Heart left ventricle (tissue), 16 donors: ENCODE results near the gene ENTR1. TPM values are rescaled to one million over a fixed set of nuclear protein-coding genes. Genes with fewer than 3 reads are reported as not detected.

Experiments
- ATAC-seq, 4 donors: fragments of 200-7000 bp; cut with Tn5 transposase; one replicate each; pipeline ENCODE4 v1.9.1; 2020 to 2022; ENCODE audit warnings: moderate library complexity in 4 of 4, mild to moderate bottlenecking in 3 of 4, moderate number of reproducible peaks in 1 of 4
- DNase-seq, 5 donors: peaks; one replicate each; pipeline ENCODE4 v3.0.0-alpha.2; 2020
- H3K27ac ChIP-seq, 12 donors: fragments of 200-600 bp; sonication (generic) in 4 of 12; one replicate each; pipeline versions ENCODE4 v1.5.0 to v1.8.0; 2016 to 2022; ENCODE audit warnings: mild to moderate bottlenecking in 2 of 12
- H3K27me3 ChIP-seq, 9 donors: fragments of 200-600 bp; sonication (generic) in 2 of 9; one replicate each; pipeline versions ENCODE4 v1.5.1 to v1.8.0; 2016 to 2022; ENCODE audit warnings: mild to moderate bottlenecking in 3 of 9
- H3K36me3 ChIP-seq, 9 donors: fragments of 200-600 bp; sonication (generic) in 2 of 9; one replicate each; pipeline versions ENCODE4 v1.5.0 to v1.8.0; 2018 to 2022; ENCODE audit warnings: mild to moderate bottlenecking in 2 of 9
- H3K4me1 ChIP-seq, 12 donors: fragments of 200-600 bp; sonication (generic) in 4 of 12; one replicate each; pipeline versions ENCODE4 v1.5.0 to v1.8.0; 2016 to 2022; ENCODE audit warnings: mild to moderate bottlenecking in 3 of 12
- H3K4me3 ChIP-seq, 12 donors: fragments of 200-600 bp; sonication (generic) in 4 of 12; one replicate each; pipeline versions ENCODE4 v1.5.0 to v1.8.0; 2017 to 2022; ENCODE audit warnings: mild to moderate bottlenecking in 9 of 12, moderate library complexity in 4 of 12
- H3K9me3 ChIP-seq, 12 donors: fragments of 200-600 bp; sonication (generic) in 4 of 12; one replicate each; pipeline versions ENCODE4 v1.5.0 to v1.8.0; 2016 to 2022; ENCODE audit warnings: mild to moderate bottlenecking in 1 of 12
- CTCF ChIP-seq, 12 donors: fragments of 200-600 bp; sonication (generic) in 4 of 12; IDR thresholded peaks; one replicate each; pipeline versions ENCODE4 v1.5.0 to v1.8.0; 2018 to 2022; ENCODE audit warnings: antibody characterized with exemption in 12 of 12, mild to moderate bottlenecking in 5 of 12
- POLR2A ChIP-seq, 2 donors: fragments of 450-650 bp; IDR thresholded peaks; one replicate each; pipeline ENCODE4 v1.6.1; 2017; ENCODE audit warnings: antibody characterized with exemption in 2 of 2, mild to moderate bottlenecking in 2 of 2, moderate library complexity in 2 of 2
- WGBS, 4 donors: extraction: QIAGEN DNeasy Blood & Tissue Kit in 2 of 4; methylation state at CpG; one replicate each; pipeline versions ENCODE4 v1.1.5 to v1.1.7; 2013 to 2018; 5-methylcytosine and 5-hydroxymethylcytosine counted together
- intact Hi-C, 10 donors: fragments of 100-400 bp; cut with DNase I; formaldehyde crosslinking; loops; one replicate each; pipeline versions ENCODE4 v1.11.1 to v1.14.2; 2022
- polyA plus RNA-seq, 2 donors: library from polyadenylated mRNA; stranded (reverse); fragments of 200-250 nt; gene quantifications; one replicate each; pipeline ENCODE4 v1.2.3, GENCODE V29; 2013
- total RNA-seq, 9 donors: library from RNA; depleted of rRNA in 2 of 9; stranded (reverse); fragments of >200 nt in 2 of 9; fragmentation: NEBNext Ultra II Directional in 3 of 9; extraction: Animal tissue kit (Norgen Biotek cat#: 25700) in 3 of 9; gene quantifications; one replicate each; pipeline versions ENCODE4 v1.1.0 to v1.2.4, GENCODE V29; 2016 to 2023
- donor health status: ischemic (EF 13 %, LVEDD 7.1; RV severe dilation, severe dysfunction).
- donor health status: healthy with polysubstance abuse.
- donor health status: DM: no; HTN: yes; CAD: no.
- donor health status: DM: no; HTN: no; CAD: no.
- donor health status: ischemic (EF 25% LVEDD 6.9; RV normal size, moderate dysfunction).
- donor health status: ischemic (EF 25% LVEDD 5.7; RV mildly dilated, moderate dysfunction).
- donor health status: healthy.
- donor health status: DM: yes; HTN: yes; CAD: no.
- donor health status: ischemic (EF 35%, LVEDD 5.7; RV mildly dilated, moderate dysfunction).
- donor health status: nonischemic (EF 11% LVEDD 7.7; RV severe dilation, severe dysfunction).
- donor health status: DM: yes; HTN: yes; CAD: no.
- donor health status: PGD.
- donor health status: ischemic (EF 29% LVEDD 5.4; RV normal size, mild dysfunction).
- donor health status: nonischemic (EF 23%, LVEDD 6.1; RV moderate dilation, normal function).

The ENTR1 gene
- total and polyA plus RNA-seq, 11 donors = 11.8 to 27.7 (median 18.4) TPM

- peaks cover 0 to 36% (median 12%) of the 10 kb centered on the region in 12 donors for H3K4me1 ChIP-seq
- no peak for TF ChIP-seq CTCF (IDR thresholded peaks at IDR 0.05)
- no peak overlapping the region for H3K4me3 ChIP-seq
- H3K27me3 ChIP-seq = no peaks in the 10 kb centered on the region
- ATAC-seq (no peak), DNase-seq (no peak)
- intact Hi-C loops = loop anchor here in 5 of 10 donors (5.0 to 10.0 kb wide), 4 partner anchors 33 to 92 kb away; partner anchors contain the start of gene INPP5E (in 1 of the 5)
- WGBS, 4 donors = 86 to 90% (median 90%) methylated on average over 32 of the region's 32 CpGs
- peak overlapping the region in 1 of 12 donors; percentile 28 for H3K27ac ChIP-seq
- H3K36me3 ChIP-seq = peaks cover 0 to 58% (median 51%) of the 10 kb centered on the region in 9 donors
- H3K9me3 ChIP-seq = no peaks in the 10 kb centered on the region
Observed at GRCh38 chr9:136403915-136404800, 6.3 kb downstream of the ENTR1 start.

GRCh38 chr9:136403538-136403914 is 6.9 kb downstream of the ENTR1 start:
- intact Hi-C loops = loop anchor here in 5 of 10 donors (5.0 to 10.0 kb wide), 4 partner anchors 34 to 91 kb away; partner anchors contain the start of gene INPP5E (in 1 of the 5)
- peaks cover 0 to 36% (median 16%) of the 10 kb centered on the region in 12 donors for H3K4me1 ChIP-seq
- H3K36me3 ChIP-seq = peaks cover 0 to 60% (median 51%) of the 10 kb centered on the region in 9 donors
- H3K27me3 ChIP-seq = no peaks in the 10 kb centered on the region
- WGBS, 4 donors = 87 to 92% (median 90%) methylated on average over 4 to 5 of the region's 5 CpGs
- no peak for ATAC-seq
- no peaks in the 10 kb centered on the region for H3K9me3 ChIP-seq
- H3K4me3 ChIP-seq = no peak overlapping the region
- DNase-seq = no peak
- H3K27ac ChIP-seq = peak overlapping the region in 1 of 12 donors; percentile 28
- TF ChIP-seq CTCF (IDR thresholded peaks at IDR 0.05) (no peak), POLR2A (IDR thresholded peaks at IDR 0.05) (no peak)

GRCh38 chr9:136402067-136402466 is 8.3 kb downstream of the ENTR1 start:
- H3K4me3 ChIP-seq = no peak overlapping the region
- TF ChIP-seq CTCF (IDR thresholded peaks at IDR 0.05) = no peak
- no peak for TF ChIP-seq POLR2A (IDR thresholded peaks at IDR 0.05)
- 59 to 70% (median 64%) methylated on average over 13 of the region's 13 CpGs for WGBS, 4 donors
- H3K4me1 ChIP-seq = peaks cover 0 to 38% (median 17%) of the 10 kb centered on the region in 12 donors
- no peaks in the 10 kb centered on the region for H3K9me3 ChIP-seq
- H3K27ac ChIP-seq = no peak overlapping the region
- DNase-seq (no peak), ATAC-seq (no peak)
- peaks cover 0 to 62% (median 48%) of the 10 kb centered on the region in 9 donors for H3K36me3 ChIP-seq
- no peaks in the 10 kb centered on the region for H3K27me3 ChIP-seq
- intact Hi-C loops = loop anchor here in 5 of 10 donors (5.0 to 10.0 kb wide), 4 partner anchors 35 to 90 kb away; partner anchors contain the start of gene INPP5E (in 1 of the 5)
